ENCODE measurements around the gene GALR1. TPM values are rescaled to one million over a fixed set of nuclear protein-coding genes. Genes with fewer than 3 reads are reported as not detected.
A peak's percentile ranks its signal among the peaks of the same experiment; 100 is the strongest.

Gene GALR1
- total RNA-seq, 1 experiment from 2014 or later, result 0.11 TPM

- DNase-seq (ENCODE audit: low spot score) (no peak), ATAC-seq (no peak)
- Mint-ChIP-seq H3K9me3 (peaks cover 20% of the 10 kb centered on the region), H3K27ac (peak overlapping the region; percentile 74; the same call in 1 of the 2 replicates), H3K4me3 (no peak overlapping the region), H3K27me3 (ENCODE audit: low read depth) (peaks cover 15% of the 10 kb centered on the region; the same call in 1 of the 2 replicates), H3K36me3 (peaks cover 18% of the 10 kb centered on the region), H3K4me1 (peaks cover 43% of the 10 kb centered on the region)
- TF ChIP-seq NR1H2 (CRISPR knock-in tag; IDR thresholded peaks at IDR 0.05), result no peak
- no peak for TF ChIP-seq HMGA2 (CRISPR knock-in tag; IDR thresholded peaks at IDR 0.05)
- no peak for TF ChIP-seq ZNF281 (CRISPR knock-in tag; IDR thresholded peaks at IDR 0.05)
- no peak for TF ChIP-seq IRF2 (CRISPR knock-in tag; IDR thresholded peaks at IDR 0.05; ENCODE audit: borderline replicate concordance, low read depth)
- TF ChIP-seq ZNF671 (CRISPR knock-in tag; IDR thresholded peaks at IDR 0.05), result no peak
- TF ChIP-seq ZNF232 (CRISPR knock-in tag; IDR thresholded peaks at IDR 0.05), result no peak
- no peak for TF ChIP-seq E2F1 (CRISPR knock-in tag; IDR thresholded peaks at IDR 0.05)
- TF ChIP-seq ZBTB21 (CRISPR knock-in tag; IDR thresholded peaks at IDR 0.05; ENCODE audit: borderline replicate concordance), result no peak
- TF ChIP-seq CREB1 (CRISPR knock-in tag; IDR thresholded peaks at IDR 0.05), result no peak
- TF ChIP-seq CDX4 (CRISPR knock-in tag; IDR thresholded peaks at IDR 0.05; ENCODE audit: borderline replicate concordance), result no peak
- no peak for TF ChIP-seq CREM (CRISPR knock-in tag; IDR thresholded peaks at IDR 0.05)
- TF ChIP-seq RORB (CRISPR knock-in tag; IDR thresholded peaks at IDR 0.05), result no peak
- TF ChIP-seq ZNF121 (CRISPR knock-in tag; IDR thresholded peaks at IDR 0.05), result no peak
- TF ChIP-seq NR3C1 (CRISPR knock-in tag; conservative IDR thresholded peaks at IDR 0.05; ENCODE audit: low read depth), result no peak
- no peak for TF ChIP-seq NFE2L1 (CRISPR knock-in tag; IDR thresholded peaks at IDR 0.05)
- no peak for TF ChIP-seq CBFB (CRISPR knock-in tag; IDR thresholded peaks at IDR 0.05; ENCODE audit: low read depth)
- TF ChIP-seq USF2 (CRISPR knock-in tag; IDR thresholded peaks at IDR 0.05), result no peak
- TF ChIP-seq ZNF396 (CRISPR knock-in tag; IDR thresholded peaks at IDR 0.05; ENCODE audit: borderline replicate concordance), result no peak
- TF ChIP-seq PRRX2 (CRISPR knock-in tag; IDR thresholded peaks at IDR 0.05), result no peak
- TF ChIP-seq MAX (CRISPR knock-in tag; IDR thresholded peaks at IDR 0.05), result no peak
- ChIA-PET POLR2A (no interaction called here), CTCF (no interaction called here)
These were observed 18.8 kb downstream of the GALR1 start for GRCh38 chr18:77268456-77268855.

- DNase-seq (ENCODE audit: low spot score) (no peak), ATAC-seq (peak; percentile 57)
- H3K9me3 Mint-ChIP-seq, result peaks cover 32% of the 10 kb centered on the region
- CTCF ChIA-PET, result interaction anchor here (0.5 to 1.5 kb wide), 3 partner anchors 60 to 95 kb away, joined by 3 read pairs; no protein-coding TSS in a partner anchor
- peak overlapping the region; percentile 35 for H3K4me3 Mint-ChIP-seq
- H3K36me3 Mint-ChIP-seq, result peaks cover 23% of the 10 kb centered on the region
- H3K4me1 Mint-ChIP-seq, result peaks cover 43% of the 10 kb centered on the region
- POLR2A ChIA-PET, result no interaction called here
- peaks cover 9% of the 10 kb centered on the region; the same call in 1 of the 2 replicates for H3K27me3 Mint-ChIP-seq (ENCODE audit: low read depth)
- peak overlapping the region; percentile 58 for H3K27ac Mint-ChIP-seq
- TF ChIP-seq IRF1 (CRISPR knock-in tag; IDR thresholded peaks at IDR 0.05), result no peak
- TF ChIP-seq ZNF232 (CRISPR knock-in tag; IDR thresholded peaks at IDR 0.05), result no peak
- no peak for TF ChIP-seq NFE2L1 (CRISPR knock-in tag; IDR thresholded peaks at IDR 0.05)
- TF ChIP-seq USF2 (CRISPR knock-in tag; IDR thresholded peaks at IDR 0.05), result no peak
- TF ChIP-seq ZNF121 (CRISPR knock-in tag; IDR thresholded peaks at IDR 0.05), result no peak
- no peak for TF ChIP-seq ZNF512 (CRISPR knock-in tag; IDR thresholded peaks at IDR 0.05; ENCODE audit: borderline replicate concordance)
- TF ChIP-seq E2F4 (CRISPR knock-in tag; IDR thresholded peaks at IDR 0.05; ENCODE audit: borderline replicate concordance, low read depth), result no peak
These were observed 22.2 kb downstream of the GALR1 start for GRCh38 chr18:77271576-77272481.
